DMS53 treated with DMSO at 0.1 percent for 48 hours (cell line): ENCODE measurements around the gene GDPD4.

Experiments used
- DNase-seq: peaks from one replicate; lab custom pipeline; 2025; ENCODE audit not compliant: unreplicated experiment; lab: John Stamatoyannopoulos, UW

Gene GDPD4

DNA sequence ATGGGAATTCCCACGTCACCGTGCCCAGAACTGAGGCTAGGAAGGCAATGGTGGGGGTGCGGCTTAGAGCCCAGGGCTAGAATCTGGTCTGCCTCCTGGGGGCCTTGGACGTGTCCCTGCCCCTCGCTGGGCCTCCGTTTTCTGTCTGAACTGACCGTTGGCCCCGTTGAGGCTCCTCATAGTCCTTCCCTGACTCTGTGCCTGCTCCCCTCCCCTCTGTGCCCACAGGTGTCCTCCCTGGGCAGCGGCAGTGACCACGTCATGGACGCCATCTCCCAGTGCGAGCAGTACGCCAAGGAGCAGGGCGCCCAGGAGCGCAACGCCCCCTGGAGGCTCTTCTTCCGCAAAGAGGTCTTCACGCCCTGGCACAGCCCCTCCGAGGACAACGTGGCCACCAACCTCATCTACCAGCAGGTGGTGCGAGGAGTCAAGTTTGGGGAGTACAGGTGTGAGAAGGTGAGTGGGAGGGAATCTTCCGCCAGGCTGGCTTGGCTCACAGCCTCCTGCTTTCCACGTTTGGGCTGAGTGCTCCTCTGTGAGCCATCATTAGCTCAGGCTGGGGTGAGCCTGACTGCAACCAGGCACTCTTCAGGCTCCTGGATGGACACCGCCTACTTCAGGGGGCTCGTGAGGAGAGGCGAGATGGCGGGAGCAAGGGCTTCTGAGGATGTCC lies 109.5 kb downstream of the GDPD4 start:
- DNase-seq = peak; percentile 100

DNA sequence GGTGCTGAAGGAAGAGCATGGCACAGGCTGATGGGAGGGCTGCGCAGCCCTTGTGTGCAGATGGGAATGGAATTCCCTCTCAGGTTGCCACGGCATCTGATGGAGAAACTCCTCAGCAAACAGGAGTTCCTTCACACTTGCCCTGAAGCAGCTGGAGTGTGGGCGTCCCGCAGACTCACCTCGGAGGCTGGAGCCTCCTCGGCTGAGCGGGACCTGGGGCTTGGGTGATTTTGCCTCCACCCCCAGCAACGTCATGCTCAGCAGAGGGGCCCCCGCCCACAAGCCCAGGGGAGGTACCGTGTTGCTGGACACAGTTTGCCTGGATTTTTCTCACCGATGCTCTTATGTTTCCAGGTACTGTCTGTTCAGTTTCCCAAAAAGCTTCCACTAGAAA lies 110.1 kb downstream of the GDPD4 start:
- peak; percentile 94 for DNase-seq

DNA sequence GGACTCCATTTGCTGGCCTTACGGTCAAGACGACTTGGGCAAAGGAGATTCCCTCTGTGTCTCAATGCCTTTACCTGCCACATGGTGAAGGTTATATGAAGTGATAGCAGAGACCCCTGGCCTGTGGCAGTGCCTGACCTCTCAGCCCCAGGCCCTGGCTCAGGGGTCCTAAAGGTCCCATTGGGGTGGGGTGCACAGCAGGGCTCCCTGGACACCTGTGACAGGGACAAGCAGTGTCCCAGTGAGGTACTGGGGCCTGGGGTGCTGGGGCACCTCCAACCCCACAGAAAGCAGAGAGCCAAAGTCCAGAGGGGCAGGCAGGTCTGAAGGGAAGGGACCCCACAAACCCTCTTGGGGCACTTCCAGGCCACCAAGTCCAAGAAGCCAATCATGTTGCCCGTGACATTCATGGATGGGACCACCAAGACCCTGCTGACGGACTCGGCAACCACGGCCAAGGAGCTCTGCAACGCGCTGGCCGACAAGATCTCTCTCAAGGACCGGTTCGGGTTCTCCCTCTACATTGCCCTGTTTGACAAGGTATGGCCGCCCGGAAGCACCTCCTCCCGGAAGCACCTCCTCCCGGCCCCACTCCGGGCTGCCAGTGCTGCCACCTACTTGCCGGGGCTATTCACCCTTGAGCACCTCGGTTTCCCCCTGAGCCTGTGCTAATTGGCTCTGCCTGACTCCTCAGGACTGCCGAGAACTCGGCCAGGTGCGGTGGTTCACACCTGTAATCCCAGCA lies 111.0 kb downstream of the GDPD4 start:
- DNase-seq = no peak

DNA sequence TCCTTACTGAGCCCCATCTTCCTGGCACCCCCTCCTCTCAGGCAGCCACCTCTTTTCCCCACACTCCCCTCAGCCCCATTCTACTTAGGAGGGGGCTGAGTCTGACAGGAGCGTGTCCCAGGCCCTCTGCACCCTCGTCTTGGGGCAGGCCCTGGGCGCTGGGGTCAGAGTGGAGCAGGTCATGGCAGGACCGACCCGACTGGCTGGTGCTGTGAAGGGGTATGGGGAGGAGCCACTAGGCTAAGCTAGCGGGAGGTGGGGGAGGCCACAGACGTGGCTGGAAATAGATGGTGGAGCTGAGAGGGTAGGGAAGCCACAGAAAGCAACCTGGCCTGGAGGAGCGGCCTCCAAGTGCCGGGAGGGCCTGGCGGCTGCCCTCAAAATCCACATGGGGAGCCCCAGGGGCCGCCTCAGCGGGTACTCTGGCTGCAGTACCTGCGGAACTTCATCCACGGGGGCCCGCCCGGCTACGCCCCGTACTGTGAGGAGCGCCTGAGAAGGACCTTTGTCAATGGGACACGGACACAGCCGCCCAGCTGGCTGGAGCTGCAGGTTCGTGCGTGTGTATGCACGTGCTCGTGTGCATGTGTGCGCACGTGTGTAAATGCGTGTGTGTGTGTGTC lies 111.8 kb downstream of the GDPD4 start:
- DNase-seq = no peak

DNA sequence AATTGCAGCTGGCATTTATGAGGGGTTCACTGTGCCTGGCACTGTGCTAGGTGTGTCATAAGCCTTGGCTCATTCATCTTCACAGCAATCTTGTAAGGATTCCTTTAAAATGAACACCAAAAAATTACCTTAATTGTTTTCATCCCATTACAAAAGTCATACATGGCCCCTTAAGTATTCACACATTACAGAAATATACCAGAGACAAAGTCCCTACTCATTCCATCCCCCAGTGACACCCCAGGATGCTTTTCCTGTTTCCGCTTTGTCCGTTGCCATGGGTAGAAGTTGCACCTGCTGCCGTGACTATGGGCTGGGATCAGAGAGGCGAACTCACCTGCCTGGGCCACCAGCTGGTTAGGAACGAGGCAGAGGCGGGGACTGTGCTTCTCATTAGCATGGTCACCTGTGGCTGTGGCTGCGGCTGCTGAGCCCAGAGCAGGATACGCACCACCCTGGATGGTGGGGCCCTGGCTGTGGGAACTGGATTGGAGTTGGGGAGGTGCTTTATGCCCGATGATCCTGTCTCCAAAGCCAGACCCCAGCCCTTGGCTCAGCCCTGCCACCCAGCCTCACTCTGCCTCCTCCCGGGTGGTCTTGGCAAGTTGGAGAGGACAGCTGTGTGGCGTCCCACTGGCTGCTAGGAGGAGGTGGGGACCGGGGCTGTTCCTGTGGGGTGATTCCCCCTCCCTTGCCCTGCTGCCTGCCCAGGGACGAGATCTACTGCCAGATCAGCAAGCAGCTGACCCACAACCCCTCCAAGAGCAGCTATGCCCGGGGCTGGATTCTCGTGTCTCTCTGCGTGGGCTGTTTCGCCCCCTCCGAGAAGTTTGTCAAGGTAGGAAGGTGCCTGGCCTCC lies 112.6 kb downstream of the GDPD4 start:
- DNase-seq = peak; percentile 99

DNA sequence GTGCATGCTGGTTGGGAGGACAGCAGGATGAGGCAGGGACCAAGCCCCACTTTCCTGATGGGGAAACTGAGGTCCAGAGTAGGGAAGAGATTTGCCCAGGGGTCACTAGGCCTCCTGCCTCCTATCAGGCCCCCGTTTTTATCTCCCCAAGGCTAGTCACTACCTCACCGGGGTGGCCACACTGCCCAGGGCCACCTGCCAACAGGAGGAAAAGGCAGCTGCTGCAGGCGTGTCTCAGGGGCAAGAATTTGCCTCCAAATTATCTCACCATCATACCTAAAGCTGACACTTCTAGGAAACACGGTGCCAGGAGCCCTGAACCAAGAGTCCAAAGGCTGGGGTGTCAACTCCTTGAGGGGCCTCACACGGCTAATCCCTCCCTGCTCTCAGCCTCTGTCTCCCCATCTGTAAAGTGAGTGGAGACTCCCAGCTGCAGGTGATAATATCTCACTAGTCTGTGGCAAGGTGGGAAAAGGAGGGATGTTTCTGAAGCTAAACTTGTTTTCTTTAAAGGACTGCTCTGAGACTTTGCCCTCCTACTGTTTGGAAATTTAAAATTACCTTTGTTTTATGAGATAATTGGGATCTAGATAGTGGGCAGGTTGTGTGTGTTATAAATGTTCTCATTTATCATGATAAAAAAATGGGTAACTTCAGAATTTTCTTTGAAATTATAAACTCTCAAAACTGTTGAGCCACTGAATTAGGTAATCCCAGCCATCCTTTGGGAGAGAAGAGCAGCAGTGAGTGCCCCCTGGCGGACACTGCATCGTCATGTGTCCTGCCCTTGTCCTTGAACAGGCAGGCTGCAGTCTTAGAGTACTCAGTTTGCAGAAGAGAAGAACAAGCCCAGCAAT lies 113.5 kb downstream of the GDPD4 start:
- DNase-seq = peak; percentile 94

DNA sequence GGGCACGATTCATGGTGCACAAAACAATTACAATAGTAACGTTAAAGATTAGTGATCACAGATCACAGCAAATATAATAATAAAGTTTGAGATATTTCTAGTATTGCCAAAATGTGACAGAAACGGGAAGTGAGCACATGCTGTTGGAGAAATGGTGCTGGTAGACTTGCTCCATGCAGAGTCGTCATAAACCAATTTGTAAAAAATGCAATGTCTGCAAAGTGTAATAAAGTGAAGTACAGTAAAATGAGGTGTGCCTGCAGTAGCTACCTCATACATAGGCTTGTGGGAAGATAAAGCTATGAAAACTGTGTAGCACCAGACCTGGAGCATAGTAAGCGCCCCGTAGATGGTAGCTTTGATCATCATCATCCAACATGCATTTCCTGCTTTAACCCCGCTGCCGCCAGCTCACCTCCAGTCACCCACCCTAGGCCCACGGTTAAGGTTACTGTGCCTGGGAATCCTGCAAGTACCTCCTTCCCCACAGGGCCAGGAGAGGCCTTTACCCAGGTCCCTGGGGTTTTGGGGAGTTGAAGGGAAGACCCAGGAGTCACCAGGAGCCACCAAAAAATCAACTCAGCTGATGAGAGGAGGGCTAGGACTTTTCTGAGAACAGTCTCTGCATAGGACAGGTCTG lies 114.3 kb downstream of the GDPD4 start:
- no peak for DNase-seq

DNA sequence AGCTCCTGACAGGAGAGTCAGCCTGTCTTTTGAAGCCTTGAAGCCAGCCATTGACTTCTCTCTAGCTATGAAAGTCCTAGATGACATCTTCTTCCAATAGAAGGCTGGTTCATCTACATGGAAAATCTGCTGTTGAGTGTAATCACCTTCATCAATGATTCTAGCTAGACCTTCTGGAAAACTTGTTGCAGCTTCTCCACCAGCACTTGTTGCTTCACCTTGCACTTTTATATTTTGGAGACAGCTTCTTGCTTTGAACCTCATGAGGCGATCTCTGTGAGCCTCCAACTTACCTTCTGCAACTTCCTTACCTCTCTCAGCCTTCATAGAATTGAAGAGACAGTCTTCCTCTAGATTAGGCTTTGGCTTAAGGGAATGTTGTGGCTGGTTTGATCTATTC lies 115.2 kb downstream of the GDPD4 start:
- no peak for DNase-seq

DNA sequence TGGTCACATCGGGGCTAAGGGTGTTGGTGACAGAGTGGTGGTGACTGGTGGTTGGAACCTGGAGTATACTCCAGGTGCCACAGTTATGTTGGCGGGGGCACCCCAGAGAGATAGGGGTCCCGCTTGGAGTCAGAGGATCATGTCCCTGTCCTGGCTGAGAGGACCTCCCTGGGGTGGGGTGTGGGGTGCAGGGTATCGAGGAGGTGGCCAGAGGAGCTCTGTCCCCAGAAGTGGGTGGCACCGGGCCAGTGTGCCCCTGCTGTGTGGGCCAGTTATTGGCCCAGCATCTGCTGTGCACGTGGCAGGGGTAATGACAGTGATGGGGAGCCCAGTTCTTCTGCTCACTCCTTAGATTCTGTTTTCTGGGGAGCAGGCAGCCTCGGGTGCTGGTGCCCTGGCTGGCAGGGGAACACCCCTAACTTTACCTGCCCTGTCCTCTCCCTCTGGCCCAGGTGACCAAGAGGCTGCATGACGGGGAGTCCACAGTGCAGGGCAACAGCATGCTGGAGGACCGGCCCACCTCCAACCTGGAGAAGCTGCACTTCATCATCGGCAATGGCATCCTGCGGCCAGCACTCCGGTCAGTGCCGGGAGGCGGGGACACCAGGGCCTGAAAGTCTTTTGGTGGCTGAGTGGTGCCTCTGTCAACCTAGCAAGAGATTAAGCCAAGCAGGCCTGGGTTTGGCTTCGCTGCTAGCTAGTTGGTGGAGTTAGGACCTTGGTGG lies 117.2 kb downstream of the GDPD4 start:
- DNase-seq = no peak

DNA sequence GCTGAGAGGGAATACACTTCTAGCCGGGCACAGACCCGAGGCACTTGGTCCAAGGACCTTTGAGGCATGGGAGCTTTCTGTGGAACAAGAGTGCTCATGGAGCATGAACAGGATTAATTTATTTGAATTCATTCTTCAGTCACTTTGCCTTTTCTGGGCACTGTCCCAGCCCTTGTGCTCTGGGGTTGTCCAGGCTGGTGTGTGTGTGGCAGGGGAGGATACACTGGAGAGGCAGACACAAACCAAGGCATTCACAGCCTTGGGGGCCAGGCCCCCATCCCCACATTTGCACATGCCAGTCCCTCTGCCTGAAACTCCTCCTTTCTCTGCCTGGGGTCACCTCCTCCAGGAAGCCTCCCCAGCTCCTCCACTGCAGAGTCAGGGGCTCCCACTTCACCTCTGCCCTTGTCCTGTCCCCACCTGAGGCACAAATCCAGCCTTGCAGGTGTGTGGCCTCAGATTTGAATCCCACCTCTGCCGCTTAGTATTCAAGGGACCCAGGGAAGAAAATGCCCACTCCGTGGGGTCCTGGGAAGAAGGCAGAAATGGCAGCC lies 118.0 kb downstream of the GDPD4 start:
- DNase-seq = no peak

DNA sequence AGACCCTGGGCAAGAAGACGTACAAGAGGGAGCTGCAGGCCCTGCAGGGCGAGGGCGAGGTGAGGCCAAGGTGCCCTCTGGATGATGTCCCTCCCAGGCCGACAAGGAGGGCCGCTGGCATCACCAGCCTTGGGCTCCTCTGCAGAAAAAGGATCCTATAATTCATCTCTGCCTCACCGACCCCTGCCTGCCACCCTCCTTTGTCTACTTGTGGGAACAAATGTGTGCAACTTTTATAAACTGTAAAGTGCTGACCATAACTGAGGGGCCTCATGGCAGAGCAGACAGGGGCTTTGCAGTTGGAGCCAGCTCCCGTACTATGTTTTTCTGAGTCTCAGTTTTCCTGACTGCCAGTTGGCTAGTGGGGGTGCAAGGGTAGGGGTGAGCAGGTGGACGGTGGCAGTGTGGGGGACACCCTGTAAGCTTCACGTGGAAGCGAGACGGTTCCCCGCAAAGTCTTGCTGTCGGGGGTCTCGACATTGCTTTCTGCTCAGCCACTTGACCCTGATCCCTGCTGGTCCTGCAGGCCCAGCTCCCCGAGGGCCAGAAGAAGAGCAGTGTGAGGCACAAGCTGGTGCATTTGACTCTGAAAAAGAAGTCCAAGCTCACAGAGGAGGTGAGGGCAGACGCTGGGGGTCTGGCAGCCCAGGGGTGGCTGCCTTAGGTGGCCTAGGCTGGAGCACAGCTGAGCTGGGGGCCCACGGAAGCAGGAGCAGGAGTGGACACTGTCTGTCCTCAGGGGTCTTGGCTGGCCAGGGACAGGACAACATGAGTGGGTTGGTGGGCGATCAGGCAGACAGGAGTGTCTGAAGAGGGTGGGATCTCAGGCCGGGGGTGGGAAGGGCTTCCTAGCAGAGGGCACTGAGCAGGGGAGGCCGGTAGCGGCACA lies 118.7 kb downstream of the GDPD4 start:
- DNase-seq = no peak

DNA sequence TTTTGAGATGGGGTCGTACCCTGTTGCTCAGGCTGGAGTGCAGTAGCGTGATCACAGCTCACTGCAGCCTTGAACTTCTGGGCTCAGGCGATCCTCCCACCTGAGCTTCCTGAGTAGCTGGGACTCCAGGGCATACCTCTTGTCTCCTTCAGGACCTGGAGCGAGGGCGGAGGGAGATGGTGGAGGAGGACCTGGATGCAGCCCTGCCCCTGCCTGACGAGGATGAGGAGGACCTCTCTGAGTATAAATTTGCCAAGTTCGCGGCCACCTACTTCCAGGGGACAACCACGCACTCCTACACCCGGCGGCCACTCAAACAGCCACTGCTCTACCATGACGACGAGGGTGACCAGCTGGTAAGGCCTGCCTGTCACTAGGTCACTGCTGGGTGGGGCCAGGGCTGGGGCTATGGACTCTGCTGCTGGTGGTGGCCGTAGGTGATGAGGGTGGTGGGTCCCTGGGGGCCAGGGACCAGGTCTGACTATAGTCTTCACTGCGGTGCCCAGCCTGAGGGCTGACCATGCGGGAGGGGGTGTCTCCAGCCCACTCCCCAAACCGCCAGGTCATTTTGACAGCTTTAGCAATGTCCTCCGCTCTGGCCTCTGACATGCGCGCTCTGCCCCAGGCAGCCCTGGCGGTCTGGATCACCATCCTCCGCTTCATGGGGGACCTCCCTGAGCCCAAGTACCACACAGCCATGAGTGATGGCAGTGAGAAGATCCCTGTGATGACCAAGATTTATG lies 119.5 kb downstream of the GDPD4 start:
- DNase-seq = no peak

DNA sequence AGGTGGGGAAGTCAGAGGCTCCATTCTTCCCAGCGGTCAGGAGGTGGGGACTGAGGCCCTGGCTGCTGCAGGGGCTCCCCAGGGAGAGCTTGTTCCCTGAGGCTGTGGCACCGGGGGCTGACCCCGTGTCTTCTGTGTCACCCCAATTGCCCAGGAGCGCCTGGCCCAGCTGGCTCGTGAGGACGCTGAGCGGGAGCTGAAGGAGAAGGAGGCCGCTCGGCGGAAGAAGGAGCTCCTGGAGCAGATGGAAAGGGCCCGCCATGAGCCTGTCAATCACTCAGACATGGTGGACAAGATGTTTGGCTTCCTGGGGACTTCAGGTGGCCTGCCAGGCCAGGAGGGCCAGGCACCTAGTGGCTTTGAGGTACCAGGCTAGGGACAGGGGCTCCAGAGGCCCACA lies 120.3 kb downstream of the GDPD4 start:
- no peak for DNase-seq

DNA sequence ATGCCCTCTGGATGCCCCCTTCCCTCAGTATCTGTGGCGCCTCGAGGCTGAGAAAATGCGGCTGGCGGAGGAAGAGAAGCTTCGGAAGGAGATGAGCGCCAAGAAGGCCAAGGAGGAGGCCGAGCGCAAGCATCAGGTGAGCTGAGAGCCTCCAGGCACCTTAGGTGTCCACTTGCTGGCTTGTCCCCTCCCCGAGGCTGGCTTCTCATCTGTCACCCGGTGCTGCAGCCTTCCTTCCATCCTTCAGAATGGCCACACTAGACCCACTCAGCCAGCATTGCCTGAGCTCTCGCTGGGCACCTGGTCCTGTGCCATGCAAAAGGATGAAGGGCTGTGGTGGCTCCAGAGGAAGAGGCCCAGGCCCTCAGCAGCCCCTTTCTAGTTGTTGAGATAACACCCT lies 121.1 kb downstream of the GDPD4 start:
- no peak for DNase-seq

DNA sequence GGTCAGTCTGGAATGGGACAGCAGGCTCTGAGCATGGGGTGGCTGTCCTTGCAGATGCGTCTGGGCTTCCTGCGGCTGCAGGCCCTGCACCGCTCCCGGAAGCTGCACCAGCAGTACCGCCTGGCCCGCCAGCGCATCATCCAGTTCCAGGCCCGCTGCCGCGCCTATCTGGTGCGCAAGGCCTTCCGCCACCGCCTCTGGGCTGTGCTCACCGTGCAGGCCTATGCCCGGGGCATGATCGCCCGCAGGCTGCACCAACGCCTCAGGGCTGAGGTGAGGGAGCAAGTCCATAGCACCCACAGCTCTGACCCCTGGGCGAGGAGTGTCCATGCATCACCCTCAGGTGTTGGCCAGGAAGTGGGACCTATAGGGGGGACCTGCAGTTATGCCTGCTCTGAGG lies 121.8 kb downstream of the GDPD4 start:
- DNase-seq = no peak

DNA sequence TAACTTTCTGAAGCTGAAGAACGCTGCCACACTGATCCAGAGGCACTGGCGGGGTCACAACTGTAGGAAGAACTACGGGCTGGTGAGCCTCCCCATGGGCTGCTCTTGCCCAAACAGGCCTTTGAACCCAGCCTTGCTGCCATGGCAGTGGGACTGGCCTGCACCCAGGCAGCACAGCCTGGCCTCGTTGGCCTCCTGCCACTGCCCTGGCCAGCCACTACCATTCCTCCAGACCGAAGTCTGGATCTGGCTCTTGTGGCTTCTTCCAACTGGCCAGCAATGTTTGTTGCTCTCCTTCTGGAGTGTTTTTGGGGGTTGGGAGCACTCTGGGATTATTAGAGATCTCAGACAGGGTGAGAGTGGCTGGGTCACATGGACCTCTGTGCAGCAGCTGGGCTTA lies 122.4 kb downstream of the GDPD4 start:
- DNase-seq = no peak

DNA sequence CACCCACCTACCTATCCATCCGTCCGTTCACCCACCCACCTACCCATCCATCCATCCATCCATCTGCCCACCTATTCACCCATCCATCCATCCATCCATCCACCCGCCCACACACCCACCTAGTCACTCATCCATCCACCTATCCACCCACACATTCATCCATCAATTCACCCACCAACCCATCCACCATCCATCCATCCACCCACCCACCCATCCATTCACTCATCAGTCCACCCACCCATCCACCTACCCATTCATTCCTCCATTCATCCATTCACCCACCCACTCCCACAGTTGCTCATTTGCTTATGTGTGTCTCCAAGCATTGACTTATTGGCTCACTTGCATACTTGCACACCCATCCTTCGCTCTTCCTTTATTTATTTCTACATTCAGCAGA lies 123.3 kb downstream of the GDPD4 start:
- DNase-seq = no peak
